Measurements from ENCODE around the gene PHC2.

PHC2 gene

DNA sequence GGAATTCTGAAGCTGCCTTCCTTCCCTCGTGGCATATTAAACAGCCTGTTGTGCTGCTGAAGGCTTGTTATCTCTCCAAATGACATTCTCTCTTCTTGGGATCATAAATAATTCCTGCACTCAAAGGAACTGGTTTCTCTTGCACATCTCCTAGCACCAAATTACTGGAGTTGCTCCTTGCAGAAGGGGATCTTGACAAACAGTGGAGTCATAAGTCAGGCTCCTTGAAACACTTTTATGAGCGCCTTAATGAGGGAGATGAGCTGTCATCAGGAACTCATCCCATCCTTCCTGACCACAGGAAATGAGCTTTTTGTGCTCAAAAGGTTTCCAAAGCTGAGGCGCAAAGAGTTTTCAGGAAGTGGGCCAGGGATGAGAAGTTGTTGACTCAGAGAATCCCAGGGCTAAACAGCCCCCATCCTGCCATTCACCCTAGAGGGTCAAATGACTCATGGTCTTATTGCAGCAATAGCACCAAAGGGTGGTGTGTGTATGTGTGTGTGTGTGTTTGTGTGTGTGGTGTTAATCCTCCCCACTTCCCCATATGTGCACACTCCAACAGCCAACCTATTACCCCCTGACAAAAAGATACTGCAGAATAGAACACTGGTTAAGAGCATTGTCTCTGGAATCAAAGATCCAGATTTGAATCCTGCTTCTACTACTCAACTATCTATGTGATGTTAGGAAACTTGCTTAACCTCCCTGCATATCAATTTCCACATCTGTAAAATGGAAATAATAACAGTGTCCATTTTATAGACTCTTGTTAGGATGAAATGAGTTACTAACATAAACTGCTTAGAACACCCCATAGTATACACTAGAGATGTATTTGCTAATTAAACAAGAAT, 2.8 kb upstream of the PHC2 start:
- Histone ChIP-seq H3K27me3 (ENCODE audit: low read depth, low read length) (no peaks in the 10 kb centered on the region), H3K9me3 (ENCODE audit: control insufficient read depth in 1 of 2, low read length in 2 of 2) (no peaks in the 10 kb centered on the region), H3K4me3 (ENCODE audit: low read depth in 1 of 2, low read length in 2 of 2) (no peak overlapping the region), H3K4me1 (ENCODE audit: control insufficient read depth in 1 of 2, insufficient read depth in 2 of 2, low read length in 2 of 2) (peaks cover 3 to 8% of the 10 kb centered on the region in 2 donors), H3K36me3 (ENCODE audit: control insufficient read depth in 1 of 2, insufficient read depth in 2 of 2, low read length in 2 of 2) (no peaks in the 10 kb centered on the region), H3K27ac (ENCODE audit: low read length) (no peak overlapping the region)

DNA sequence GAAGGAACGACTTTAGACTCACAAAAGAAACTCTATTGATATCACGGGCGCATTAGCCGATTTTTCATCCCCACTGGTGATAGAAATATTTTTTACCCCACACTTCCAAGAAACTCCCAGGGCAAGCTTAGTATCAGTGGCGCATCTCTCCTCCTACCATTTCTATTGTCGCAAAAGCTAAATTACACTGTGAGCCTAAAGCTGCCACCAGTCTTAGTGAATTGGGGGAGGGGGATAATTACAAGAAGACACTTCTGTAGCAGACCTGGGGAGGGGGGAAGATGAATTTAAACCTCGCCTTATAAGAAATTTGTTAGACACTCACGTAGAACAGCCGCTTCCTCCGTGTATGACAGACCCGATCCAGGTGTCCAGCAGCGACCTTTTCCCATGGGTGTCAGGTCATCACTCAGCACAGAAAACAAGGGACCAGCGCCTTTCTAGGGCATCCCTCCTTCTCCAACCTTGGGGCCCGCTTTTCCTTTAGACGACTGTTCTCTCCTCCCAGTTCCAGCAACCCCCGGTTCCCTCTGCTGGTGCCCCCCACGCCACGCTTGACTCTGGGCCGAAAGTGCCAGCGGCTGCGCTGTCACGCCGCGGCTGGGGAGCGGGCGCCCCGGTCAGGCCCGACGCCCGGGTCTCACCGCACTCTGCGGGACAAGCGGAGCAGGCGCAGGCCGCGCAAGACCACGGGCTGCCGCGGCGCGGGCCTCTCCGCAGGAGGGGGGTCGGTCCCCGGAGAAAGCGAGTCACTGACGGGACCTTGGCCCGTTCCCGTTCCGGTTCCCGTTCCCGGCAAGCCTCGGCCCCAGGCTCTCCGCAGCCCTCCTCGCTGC, 821 bp downstream of the PHC2 start:
- H3K27ac ChIP-seq (ENCODE audit: low read length), result no peak overlapping the region
- H3K36me3 ChIP-seq (ENCODE audit: control insufficient read depth in 1 of 2, insufficient read depth in 2 of 2, low read length in 2 of 2), result no peaks in the 10 kb centered on the region
- H3K27me3 ChIP-seq (ENCODE audit: low read depth, low read length), result no peaks in the 10 kb centered on the region
- H3K4me3 ChIP-seq (ENCODE audit: low read depth in 1 of 2, low read length in 2 of 2), result peak overlapping the region; percentile 67 to 70
- H3K4me1 ChIP-seq (ENCODE audit: control insufficient read depth in 1 of 2, insufficient read depth in 2 of 2, low read length in 2 of 2), result peaks cover 3 to 15% of the 10 kb centered on the region in 2 donors
- no peaks in the 10 kb centered on the region for H3K9me3 ChIP-seq (ENCODE audit: control insufficient read depth in 1 of 2, low read length in 2 of 2)

DNA sequence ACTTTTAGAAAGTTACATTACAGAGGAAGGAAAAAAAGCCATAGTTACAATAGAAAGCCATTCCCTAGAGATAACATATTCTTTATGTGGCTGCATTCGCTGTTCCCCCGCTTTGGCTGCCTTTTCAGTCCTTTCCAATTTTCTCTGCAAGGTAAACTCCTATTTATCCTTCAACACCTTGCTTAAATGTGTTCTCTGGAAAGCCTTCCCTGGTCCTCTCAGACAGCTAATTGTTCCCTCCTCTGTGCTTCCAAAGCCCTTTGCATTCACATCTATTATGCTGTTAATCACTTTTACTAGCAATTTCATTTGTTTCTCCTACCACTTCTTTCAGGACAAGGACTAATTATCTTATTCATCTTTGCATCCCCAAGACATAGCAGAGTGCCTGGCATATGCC, 1.6 kb downstream of the PHC2 start:
- H3K27me3 ChIP-seq (ENCODE audit: low read depth, low read length), result no peaks in the 10 kb centered on the region
- peaks cover 3 to 15% of the 10 kb centered on the region in 2 donors for H3K4me1 ChIP-seq (ENCODE audit: control insufficient read depth in 1 of 2, insufficient read depth in 2 of 2, low read length in 2 of 2)
- no peaks in the 10 kb centered on the region for H3K36me3 ChIP-seq (ENCODE audit: control insufficient read depth in 1 of 2, insufficient read depth in 2 of 2, low read length in 2 of 2)
- H3K4me3 ChIP-seq (ENCODE audit: low read depth in 1 of 2, low read length in 2 of 2), result peak overlapping the region; percentile 67 to 70
- H3K9me3 ChIP-seq (ENCODE audit: control insufficient read depth in 1 of 2, low read length in 2 of 2), result no peaks in the 10 kb centered on the region
- no peak overlapping the region for H3K27ac ChIP-seq (ENCODE audit: low read length)

DNA sequence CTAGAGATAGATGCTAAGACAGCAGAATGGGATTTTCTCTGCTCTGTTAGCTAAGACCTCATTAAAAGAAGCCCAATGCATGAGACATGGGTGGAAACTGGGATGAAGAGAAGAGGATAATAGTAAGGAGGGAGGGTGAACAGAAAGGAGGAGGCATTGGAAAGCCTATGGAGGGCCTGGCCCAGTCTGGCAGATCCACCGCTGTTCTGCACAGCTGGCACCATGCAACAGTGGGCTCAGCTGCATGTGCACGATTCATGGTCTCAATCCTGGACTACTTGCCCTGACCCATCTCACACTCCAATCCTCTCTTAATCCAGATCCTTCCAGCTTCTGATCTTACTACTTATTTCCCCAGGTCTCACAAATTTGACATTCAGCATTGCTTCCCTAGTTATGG, 2.2 kb downstream of the PHC2 start:
- Histone ChIP-seq H3K36me3 (ENCODE audit: control insufficient read depth in 1 of 2, insufficient read depth in 2 of 2, low read length in 2 of 2) (no peaks in the 10 kb centered on the region), H3K27ac (ENCODE audit: low read length) (no peak overlapping the region), H3K4me3 (ENCODE audit: low read depth in 1 of 2, low read length in 2 of 2) (no peak overlapping the region), H3K4me1 (ENCODE audit: control insufficient read depth in 1 of 2, insufficient read depth in 2 of 2, low read length in 2 of 2) (peaks cover 3 to 15% of the 10 kb centered on the region in 2 donors), H3K27me3 (ENCODE audit: low read depth, low read length) (no peaks in the 10 kb centered on the region), H3K9me3 (ENCODE audit: control insufficient read depth in 1 of 2, low read length in 2 of 2) (no peaks in the 10 kb centered on the region)

DNA sequence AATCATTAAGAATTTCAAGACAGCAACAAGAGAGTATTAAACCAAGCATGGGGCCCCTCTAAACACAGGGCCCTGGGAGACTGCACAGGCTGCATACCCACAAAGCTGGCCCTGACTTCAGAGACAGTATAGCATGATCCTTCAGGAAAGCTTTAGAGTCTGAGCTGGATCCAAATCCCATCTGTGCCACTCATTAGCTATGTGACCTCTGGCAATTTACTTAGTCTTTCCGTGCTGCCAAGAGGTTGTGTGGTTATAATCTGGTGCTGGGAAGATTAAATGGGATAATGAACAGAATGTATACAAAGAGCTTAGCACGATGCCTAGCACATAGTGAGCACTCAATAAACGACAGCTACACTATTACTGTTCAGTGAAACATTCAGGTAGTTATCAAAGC, 4.0 kb downstream of the PHC2 start:
- no peak overlapping the region for H3K4me3 ChIP-seq (ENCODE audit: low read depth in 1 of 2, low read length in 2 of 2)
- H3K27ac ChIP-seq (ENCODE audit: low read length), result no peak overlapping the region
- H3K27me3 ChIP-seq (ENCODE audit: low read depth, low read length), result no peaks in the 10 kb centered on the region
- peaks cover 3 to 15% of the 10 kb centered on the region in 2 donors for H3K4me1 ChIP-seq (ENCODE audit: control insufficient read depth in 1 of 2, insufficient read depth in 2 of 2, low read length in 2 of 2)
- H3K9me3 ChIP-seq (ENCODE audit: control insufficient read depth in 1 of 2, low read length in 2 of 2), result no peaks in the 10 kb centered on the region
- no peaks in the 10 kb centered on the region for H3K36me3 ChIP-seq (ENCODE audit: control insufficient read depth in 1 of 2, insufficient read depth in 2 of 2, low read length in 2 of 2)

DNA sequence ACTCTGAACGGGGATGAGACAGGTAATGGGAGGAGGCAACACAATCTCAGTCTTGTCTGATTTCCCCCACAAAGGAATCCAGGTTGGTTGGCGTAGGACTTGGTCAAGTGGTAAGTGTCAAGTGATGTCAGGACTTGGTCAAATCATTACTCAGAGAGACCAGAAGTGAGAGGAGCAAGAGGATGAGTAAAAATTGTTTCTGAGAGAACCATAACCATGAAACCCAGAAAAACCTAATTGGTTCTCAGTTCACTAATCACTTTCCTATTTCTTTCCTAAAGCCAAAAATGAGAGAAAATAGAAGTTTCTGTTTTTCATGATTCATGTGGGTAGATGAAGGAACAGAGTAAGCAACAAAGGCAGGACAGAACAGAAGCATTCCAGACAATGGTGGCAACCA, 5.0 kb downstream of the PHC2 start:
- Histone ChIP-seq H3K36me3 (ENCODE audit: control insufficient read depth in 1 of 2, insufficient read depth in 2 of 2, low read length in 2 of 2) (no peaks in the 10 kb centered on the region), H3K27me3 (ENCODE audit: low read depth, low read length) (no peaks in the 10 kb centered on the region), H3K9me3 (ENCODE audit: control insufficient read depth in 1 of 2, low read length in 2 of 2) (no peaks in the 10 kb centered on the region), H3K4me3 (ENCODE audit: low read depth in 1 of 2, low read length in 2 of 2) (no peak overlapping the region), H3K4me1 (ENCODE audit: control insufficient read depth in 1 of 2, insufficient read depth in 2 of 2, low read length in 2 of 2) (peaks cover 3 to 15% of the 10 kb centered on the region in 2 donors), H3K27ac (ENCODE audit: low read length) (no peak overlapping the region)

DNA sequence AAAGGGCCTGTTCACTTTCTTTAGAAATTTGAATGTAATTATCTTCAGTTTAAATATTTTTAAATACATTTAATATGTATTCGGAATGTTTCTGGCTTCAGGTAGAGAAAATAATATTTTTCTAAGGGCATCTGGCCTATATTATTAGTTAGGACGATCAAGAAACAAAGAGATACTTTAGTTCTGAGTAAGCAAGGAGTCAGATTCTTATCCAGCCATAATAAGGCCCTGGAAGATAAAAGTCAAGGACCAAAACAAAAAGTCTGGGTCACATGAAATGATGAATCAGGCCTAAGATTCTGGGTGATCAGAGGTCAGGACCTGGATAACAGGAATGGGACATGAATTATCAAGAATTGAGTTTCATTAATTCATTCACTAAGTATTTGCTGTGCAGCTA, 6.3 kb downstream of the PHC2 start:
- H3K27ac ChIP-seq (ENCODE audit: low read length), result no peak overlapping the region
- H3K9me3 ChIP-seq (ENCODE audit: control insufficient read depth in 1 of 2, low read length in 2 of 2), result no peaks in the 10 kb centered on the region
- H3K4me1 ChIP-seq (ENCODE audit: control insufficient read depth in 1 of 2, insufficient read depth in 2 of 2, low read length in 2 of 2), result peaks cover 0 to 8% of the 10 kb centered on the region in 2 donors
- no peaks in the 10 kb centered on the region for H3K27me3 ChIP-seq (ENCODE audit: low read depth, low read length)
- H3K4me3 ChIP-seq (ENCODE audit: low read depth in 1 of 2, low read length in 2 of 2), result no peak overlapping the region
- no peaks in the 10 kb centered on the region for H3K36me3 ChIP-seq (ENCODE audit: control insufficient read depth in 1 of 2, insufficient read depth in 2 of 2, low read length in 2 of 2)

DNA sequence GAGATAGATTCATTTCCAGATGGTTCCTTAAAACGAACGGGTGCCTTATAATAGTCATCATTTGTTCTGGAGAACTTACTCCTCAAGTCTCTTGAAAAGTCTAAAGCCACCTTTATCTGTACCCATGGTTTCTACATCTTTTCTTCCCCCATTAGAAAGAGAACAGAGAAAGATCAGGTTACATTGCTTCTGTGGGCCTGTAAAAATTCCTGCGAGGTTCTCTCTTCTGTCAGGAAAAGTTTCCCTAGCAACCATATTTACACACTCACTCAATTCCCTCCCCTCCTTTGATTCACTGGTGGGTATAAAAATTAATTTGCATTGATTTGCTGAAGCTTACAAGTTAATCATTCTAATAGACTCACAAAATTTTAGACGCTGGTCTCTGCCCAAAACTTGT, 6.7 kb downstream of the PHC2 start:
- Histone ChIP-seq H3K27me3 (ENCODE audit: low read depth, low read length) (no peaks in the 10 kb centered on the region), H3K4me3 (ENCODE audit: low read depth in 1 of 2, low read length in 2 of 2) (no peak overlapping the region), H3K27ac (ENCODE audit: low read length) (no peak overlapping the region), H3K9me3 (ENCODE audit: control insufficient read depth in 1 of 2, low read length in 2 of 2) (no peaks in the 10 kb centered on the region), H3K4me1 (ENCODE audit: control insufficient read depth in 1 of 2, insufficient read depth in 2 of 2, low read length in 2 of 2) (peaks cover 0 to 7% of the 10 kb centered on the region in 2 donors), H3K36me3 (ENCODE audit: control insufficient read depth in 1 of 2, insufficient read depth in 2 of 2, low read length in 2 of 2) (no peaks in the 10 kb centered on the region)

DNA sequence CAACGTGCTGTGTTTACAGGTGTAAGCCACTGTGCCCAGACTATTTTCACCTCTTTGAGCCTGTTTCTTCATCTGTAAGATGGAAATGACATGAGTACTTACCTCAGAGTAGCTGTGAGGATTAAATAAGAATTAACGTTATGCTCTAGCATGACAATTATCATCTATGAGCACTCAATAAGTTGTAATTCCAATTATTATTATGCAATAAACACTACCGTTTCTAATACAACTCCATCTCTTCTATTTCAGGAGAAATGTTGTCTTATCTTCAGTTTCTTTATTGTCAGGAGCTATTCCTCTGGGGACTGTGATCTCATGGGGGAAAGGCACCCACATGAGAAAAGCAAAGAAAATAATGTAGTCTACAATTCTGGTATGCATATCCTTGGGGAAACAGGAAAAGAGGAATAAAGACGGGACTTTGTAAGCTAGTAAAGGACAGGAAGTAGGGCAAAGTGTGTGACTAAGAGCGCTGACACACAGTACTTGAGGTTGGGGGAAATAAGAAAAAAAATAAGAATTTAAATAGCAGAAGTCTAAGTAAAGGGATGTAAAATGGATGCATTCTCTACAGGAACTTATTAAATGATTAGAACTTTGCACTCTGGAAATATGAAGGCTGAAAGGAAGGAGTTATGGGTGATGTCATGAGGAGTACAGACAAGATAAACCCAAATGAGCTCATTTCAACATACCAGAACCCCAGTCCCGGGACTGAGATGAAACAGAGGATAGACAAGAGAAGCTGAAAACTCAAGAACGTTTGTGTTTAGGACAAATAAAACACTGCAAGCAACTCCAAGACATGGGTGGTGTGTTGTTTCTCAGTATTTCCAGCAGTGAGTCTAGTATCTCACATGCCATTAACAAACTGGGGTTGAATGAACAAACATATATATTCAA, 9.8 kb downstream of the PHC2 start:
- Histone ChIP-seq H3K27me3 (ENCODE audit: low read depth, low read length) (no peaks in the 10 kb centered on the region), H3K4me1 (ENCODE audit: control insufficient read depth in 1 of 2, insufficient read depth in 2 of 2, low read length in 2 of 2) (no peaks in the 10 kb centered on the region), H3K9me3 (ENCODE audit: control insufficient read depth in 1 of 2, low read length in 2 of 2) (peaks cover 2 to 4% of the 10 kb centered on the region in 2 donors), H3K27ac (ENCODE audit: low read length) (peak overlapping the region; percentile 13), H3K4me3 (ENCODE audit: low read depth in 1 of 2, low read length in 2 of 2) (no peak overlapping the region), H3K36me3 (ENCODE audit: control insufficient read depth in 1 of 2, insufficient read depth in 2 of 2, low read length in 2 of 2) (no peaks in the 10 kb centered on the region)

DNA sequence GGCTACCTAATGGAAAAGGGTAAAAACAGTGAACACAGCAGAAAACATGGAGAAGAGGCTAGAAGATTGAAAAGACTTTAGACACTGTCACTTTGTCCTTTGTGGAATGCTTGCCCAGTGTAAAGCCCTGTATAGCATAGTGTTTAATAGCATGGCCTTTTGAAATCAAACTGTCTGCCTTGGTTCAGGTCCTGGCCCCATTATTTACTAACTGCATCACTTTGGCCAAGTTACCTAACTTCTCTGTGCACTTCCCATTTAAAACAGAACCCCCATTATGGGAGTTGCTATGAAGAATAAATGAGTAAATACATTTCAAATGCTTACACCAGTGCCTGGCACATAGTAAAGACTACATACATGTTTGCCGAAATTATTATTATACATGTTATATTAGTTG, 12.1 kb downstream of the PHC2 start:
- peaks cover 7 to 8% of the 10 kb centered on the region in 2 donors for H3K9me3 ChIP-seq (ENCODE audit: control insufficient read depth in 1 of 2, low read length in 2 of 2)
- H3K36me3 ChIP-seq (ENCODE audit: control insufficient read depth in 1 of 2, insufficient read depth in 2 of 2, low read length in 2 of 2), result no peaks in the 10 kb centered on the region
- H3K27me3 ChIP-seq (ENCODE audit: low read depth, low read length), result no peaks in the 10 kb centered on the region
- no peak overlapping the region for H3K4me3 ChIP-seq (ENCODE audit: low read depth in 1 of 2, low read length in 2 of 2)
- no peak overlapping the region for H3K27ac ChIP-seq (ENCODE audit: low read length)
- H3K4me1 ChIP-seq (ENCODE audit: control insufficient read depth in 1 of 2, insufficient read depth in 2 of 2, low read length in 2 of 2), result no peaks in the 10 kb centered on the region

DNA sequence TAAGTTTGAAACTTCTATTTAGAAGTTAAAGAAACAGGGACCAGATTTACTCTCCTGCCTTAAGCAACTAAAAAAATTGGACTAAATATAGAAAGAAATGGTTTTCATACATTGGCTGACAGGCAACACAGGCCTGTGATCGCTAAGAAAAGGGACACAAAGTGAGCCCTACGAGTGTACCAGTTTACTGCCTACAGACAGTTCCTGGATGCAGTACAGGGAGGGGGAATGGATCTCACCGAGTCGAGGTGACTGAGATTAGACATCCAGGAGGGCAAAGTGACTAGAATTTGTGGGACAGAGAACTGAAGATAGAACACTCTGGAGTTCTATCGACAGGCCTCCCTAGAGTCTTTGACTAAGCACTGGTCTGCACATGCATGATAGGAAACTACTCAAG, 16.0 kb downstream of the PHC2 start:
- Histone ChIP-seq H3K27ac (ENCODE audit: low read length) (no peak overlapping the region), H3K4me3 (ENCODE audit: low read depth in 1 of 2, low read length in 2 of 2) (no peak overlapping the region), H3K36me3 (ENCODE audit: control insufficient read depth in 1 of 2, insufficient read depth in 2 of 2, low read length in 2 of 2) (no peaks in the 10 kb centered on the region), H3K9me3 (ENCODE audit: control insufficient read depth in 1 of 2, low read length in 2 of 2) (peaks cover 7 to 8% of the 10 kb centered on the region in 2 donors), H3K27me3 (ENCODE audit: low read depth, low read length) (no peaks in the 10 kb centered on the region), H3K4me1 (ENCODE audit: control insufficient read depth in 1 of 2, insufficient read depth in 2 of 2, low read length in 2 of 2) (peaks cover 0 to 7% of the 10 kb centered on the region in 2 donors)
